HepG2 (cell line): ENCODE measurements around the gene SYCP2L. TPM values are rescaled to one million over a fixed set of nuclear protein-coding genes. Genes with fewer than 3 reads are reported as not detected.

ENCODE experiments used
- GATAD1 ChIP-seq: IDR thresholded peaks from 2 replicates; pipeline ENCODE4 v1.6.1; 2016; ENCODE audit warnings: missing genetic modification reagents, missing compliant biosample characterization
- NCOA5 ChIP-seq: sonication (generic); formaldehyde crosslinking; IDR thresholded peaks from 2 replicates; pipeline ENCODE4 v1.4.0; 2020; ENCODE audit warnings: missing genetic modification reagents
- TSC22D2 ChIP-seq: sonication (generic); formaldehyde crosslinking; IDR thresholded peaks from 2 replicates; pipeline ENCODE4 v1.5.1; 2020; ENCODE audit warnings: missing genetic modification reagents, mild to moderate bottlenecking, borderline replicate concordance
- ZBTB3 ChIP-seq: sonication (generic); formaldehyde crosslinking; IDR thresholded peaks from 2 replicates; pipeline ENCODE4 v1.4.0; 2020; ENCODE audit warnings: low read depth, mild to moderate bottlenecking, moderate library complexity, missing genetic modification reagents, borderline replicate concordance
- ZNF891 ChIP-seq: sonication (generic); formaldehyde crosslinking; IDR thresholded peaks from 2 replicates; pipeline ENCODE4 v1.5.0; 2020; ENCODE audit warnings: mild to moderate bottlenecking, missing genetic modification reagents
- ZSCAN31 ChIP-seq: sonication (generic); formaldehyde crosslinking; IDR thresholded peaks from 2 replicates; pipeline ENCODE4 v1.5.0; 2020; ENCODE audit warnings: low read depth, mild to moderate bottlenecking, missing genetic modification reagents
- polyA plus RNA-seq, 8 experiments: library from polyadenylated mRNA; depleted of rRNA in 3 of 8; stranded (reverse) in 7 of 8; unstranded in 1 of 8; fragments of >200 nt; fragmentation: Illumina TruSeq in 4 of 8; extraction: Trizol in 4 of 8; gene quantifications; 2 replicates each; pipeline versions ENCODE4 v1.2.1 to v1.2.3, GENCODE V29; 2011 to 2016; ENCODE audit warnings: low read depth in 4 of 8, missing spikeins in 1 of 8, mixed read lengths in 1 of 8; ENCODE audit not compliant: insufficient read depth in 1 of 8
- total RNA-seq, 5 experiments: library from RNA; depleted of rRNA; stranded (reverse); fragments of >200 nt; fragmentation: Illumina TruSeq; extraction: Trizol; gene quantifications; 2 replicates each; pipeline ENCODE4 v1.2.3, GENCODE V29; 2016; ENCODE audit warnings: low read depth in 1 of 5
- TF ChIP-seq, protein P1 (sequence below): sonication (generic); formaldehyde crosslinking; IDR thresholded peaks from 2 replicates; pipeline ENCODE4 v1.5.0; 2020; ENCODE audit warnings: mild to moderate bottlenecking, missing genetic modification reagents, moderate library complexity
- TF ChIP-seq, protein P2 (sequence below): sonication (generic); formaldehyde crosslinking; IDR thresholded peaks from 2 replicates; pipeline ENCODE4 v1.5.0; 2020; ENCODE audit warnings: mild to moderate bottlenecking, missing genetic modification reagents
- TF ChIP-seq, protein P3 (sequence below), 2 experiments: sonication (generic) in 1 of 2; formaldehyde crosslinking in 1 of 2; IDR thresholded peaks; 2 replicates each; pipeline versions ENCODE4 v1.4.0 to v1.6.1; 2018 to 2020; ENCODE audit warnings: missing genetic modification reagents in 2 of 2, borderline replicate concordance in 1 of 2, low read depth in 1 of 2, mild to moderate bottlenecking in 1 of 2, missing biosample characterization in 1 of 2
- TF ChIP-seq, protein P4 (sequence below): sonication (generic); formaldehyde crosslinking; IDR thresholded peaks from 2 replicates; pipeline ENCODE4 v1.9.0; 2021; ENCODE audit warnings: missing genetic modification reagents, mild to moderate bottlenecking, borderline replicate concordance
- TF ChIP-seq, protein P5 (sequence below): sonication (generic); formaldehyde crosslinking; IDR thresholded peaks from one replicate; pipeline ENCODE4 v1.5.1; 2020; ENCODE audit warnings: mild to moderate bottlenecking, missing genetic modification reagents; ENCODE audit errors: not compliant biosample characterization

The SYCP2L gene
- total and polyA plus RNA-seq, 2 of the 13 experiments (the other 11 are each of a cell fraction or from before 2014, with no cell fraction given) = 0.22 to 0.54 TPM

DNA sequence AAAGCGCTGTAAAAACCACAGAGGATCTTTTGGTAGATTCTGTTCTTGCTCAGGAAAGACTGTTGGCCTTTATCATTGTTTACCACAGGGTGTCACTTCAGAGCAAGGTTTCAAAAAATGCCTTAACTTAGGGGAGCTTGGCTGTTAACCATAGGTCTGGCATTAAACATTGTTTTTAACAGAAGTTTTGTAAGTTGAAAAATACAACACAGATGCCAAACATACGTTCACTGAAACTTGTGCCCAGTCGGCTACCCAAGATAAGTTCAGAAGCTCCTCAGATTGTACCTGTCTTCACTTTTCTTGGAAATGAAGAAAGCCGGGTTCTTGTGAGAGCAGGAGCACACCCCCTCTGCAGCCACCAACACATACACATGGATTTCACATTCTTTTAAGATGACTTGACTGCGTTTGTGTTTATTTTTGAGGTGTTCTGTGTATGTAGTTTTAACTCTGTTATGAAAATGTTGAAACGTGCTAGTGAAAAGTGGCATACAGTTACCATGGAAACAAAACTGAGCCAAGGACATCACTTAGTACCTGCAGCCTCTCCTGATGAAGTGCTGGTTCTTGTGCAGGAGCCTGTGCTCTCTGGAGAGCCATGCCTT, 64.9 kb downstream of the SYCP2L start (continued):
- TF ChIP-seq, protein P1, sequence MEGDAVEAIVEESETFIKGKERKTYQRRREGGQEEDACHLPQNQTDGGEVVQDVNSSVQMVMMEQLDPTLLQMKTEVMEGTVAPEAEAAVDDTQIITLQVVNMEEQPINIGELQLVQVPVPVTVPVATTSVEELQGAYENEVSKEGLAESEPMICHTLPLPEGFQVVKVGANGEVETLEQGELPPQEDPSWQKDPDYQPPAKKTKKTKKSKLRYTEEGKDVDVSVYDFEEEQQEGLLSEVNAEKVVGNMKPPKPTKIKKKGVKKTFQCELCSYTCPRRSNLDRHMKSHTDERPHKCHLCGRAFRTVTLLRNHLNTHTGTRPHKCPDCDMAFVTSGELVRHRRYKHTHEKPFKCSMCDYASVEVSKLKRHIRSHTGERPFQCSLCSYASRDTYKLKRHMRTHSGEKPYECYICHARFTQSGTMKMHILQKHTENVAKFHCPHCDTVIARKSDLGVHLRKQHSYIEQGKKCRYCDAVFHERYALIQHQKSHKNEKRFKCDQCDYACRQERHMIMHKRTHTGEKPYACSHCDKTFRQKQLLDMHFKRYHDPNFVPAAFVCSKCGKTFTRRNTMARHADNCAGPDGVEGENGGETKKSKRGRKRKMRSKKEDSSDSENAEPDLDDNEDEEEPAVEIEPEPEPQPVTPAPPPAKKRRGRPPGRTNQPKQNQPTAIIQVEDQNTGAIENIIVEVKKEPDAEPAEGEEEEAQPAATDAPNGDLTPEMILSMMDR (CRISPR knock-in tag) = peak; percentile 90
- TF ChIP-seq, protein P2, sequence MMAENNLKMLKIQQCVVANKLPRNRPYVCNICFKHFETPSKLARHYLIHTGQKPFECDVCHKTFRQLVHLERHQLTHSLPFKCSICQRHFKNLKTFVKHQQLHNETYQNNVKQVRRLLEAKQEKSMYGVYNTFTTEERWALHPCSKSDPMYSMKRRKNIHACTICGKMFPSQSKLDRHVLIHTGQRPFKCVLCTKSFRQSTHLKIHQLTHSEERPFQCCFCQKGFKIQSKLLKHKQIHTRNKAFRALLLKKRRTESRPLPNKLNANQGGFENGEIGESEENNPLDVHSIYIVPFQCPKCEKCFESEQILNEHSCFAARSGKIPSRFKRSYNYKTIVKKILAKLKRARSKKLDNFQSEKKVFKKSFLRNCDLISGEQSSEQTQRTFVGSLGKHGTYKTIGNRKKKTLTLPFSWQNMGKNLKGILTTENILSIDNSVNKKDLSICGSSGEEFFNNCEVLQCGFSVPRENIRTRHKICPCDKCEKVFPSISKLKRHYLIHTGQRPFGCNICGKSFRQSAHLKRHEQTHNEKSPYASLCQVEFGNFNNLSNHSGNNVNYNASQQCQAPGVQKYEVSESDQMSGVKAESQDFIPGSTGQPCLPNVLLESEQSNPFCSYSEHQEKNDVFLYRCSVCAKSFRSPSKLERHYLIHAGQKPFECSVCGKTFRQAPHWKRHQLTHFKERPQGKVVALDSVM (CRISPR knock-in tag) = no peak
- TF ChIP-seq, protein P3, sequence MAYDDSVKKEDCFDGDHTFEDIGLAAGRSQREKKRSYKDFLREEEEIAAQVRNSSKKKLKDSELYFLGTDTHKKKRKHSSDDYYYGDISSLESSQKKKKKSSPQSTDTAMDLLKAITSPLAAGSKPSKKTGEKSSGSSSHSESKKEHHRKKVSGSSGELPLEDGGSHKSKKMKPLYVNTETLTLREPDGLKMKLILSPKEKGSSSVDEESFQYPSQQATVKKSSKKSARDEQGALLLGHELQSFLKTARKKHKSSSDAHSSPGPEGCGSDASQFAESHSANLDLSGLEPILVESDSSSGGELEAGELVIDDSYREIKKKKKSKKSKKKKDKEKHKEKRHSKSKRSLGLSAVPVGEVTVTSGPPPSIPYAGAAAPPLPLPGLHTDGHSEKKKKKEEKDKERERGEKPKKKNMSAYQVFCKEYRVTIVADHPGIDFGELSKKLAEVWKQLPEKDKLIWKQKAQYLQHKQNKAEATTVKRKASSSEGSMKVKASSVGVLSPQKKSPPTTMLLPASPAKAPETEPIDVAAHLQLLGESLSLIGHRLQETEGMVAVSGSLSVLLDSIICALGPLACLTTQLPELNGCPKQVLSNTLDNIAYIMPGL (CRISPR knock-in tag; IDR thresholded peaks at IDR 0.05; ENCODE audit: borderline replicate concordance in 1 of 2, low read depth in 1 of 2) = peak in 1 of 2 experiments; percentile 50; a peak in 2 of 4 replicates
- TF ChIP-seq, protein P4, sequence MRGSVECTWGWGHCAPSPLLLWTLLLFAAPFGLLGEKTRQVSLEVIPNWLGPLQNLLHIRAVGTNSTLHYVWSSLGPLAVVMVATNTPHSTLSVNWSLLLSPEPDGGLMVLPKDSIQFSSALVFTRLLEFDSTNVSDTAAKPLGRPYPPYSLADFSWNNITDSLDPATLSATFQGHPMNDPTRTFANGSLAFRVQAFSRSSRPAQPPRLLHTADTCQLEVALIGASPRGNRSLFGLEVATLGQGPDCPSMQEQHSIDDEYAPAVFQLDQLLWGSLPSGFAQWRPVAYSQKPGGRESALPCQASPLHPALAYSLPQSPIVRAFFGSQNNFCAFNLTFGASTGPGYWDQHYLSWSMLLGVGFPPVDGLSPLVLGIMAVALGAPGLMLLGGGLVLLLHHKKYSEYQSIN (CRISPR knock-in tag) = no peak
- TF ChIP-seq, protein P5, sequence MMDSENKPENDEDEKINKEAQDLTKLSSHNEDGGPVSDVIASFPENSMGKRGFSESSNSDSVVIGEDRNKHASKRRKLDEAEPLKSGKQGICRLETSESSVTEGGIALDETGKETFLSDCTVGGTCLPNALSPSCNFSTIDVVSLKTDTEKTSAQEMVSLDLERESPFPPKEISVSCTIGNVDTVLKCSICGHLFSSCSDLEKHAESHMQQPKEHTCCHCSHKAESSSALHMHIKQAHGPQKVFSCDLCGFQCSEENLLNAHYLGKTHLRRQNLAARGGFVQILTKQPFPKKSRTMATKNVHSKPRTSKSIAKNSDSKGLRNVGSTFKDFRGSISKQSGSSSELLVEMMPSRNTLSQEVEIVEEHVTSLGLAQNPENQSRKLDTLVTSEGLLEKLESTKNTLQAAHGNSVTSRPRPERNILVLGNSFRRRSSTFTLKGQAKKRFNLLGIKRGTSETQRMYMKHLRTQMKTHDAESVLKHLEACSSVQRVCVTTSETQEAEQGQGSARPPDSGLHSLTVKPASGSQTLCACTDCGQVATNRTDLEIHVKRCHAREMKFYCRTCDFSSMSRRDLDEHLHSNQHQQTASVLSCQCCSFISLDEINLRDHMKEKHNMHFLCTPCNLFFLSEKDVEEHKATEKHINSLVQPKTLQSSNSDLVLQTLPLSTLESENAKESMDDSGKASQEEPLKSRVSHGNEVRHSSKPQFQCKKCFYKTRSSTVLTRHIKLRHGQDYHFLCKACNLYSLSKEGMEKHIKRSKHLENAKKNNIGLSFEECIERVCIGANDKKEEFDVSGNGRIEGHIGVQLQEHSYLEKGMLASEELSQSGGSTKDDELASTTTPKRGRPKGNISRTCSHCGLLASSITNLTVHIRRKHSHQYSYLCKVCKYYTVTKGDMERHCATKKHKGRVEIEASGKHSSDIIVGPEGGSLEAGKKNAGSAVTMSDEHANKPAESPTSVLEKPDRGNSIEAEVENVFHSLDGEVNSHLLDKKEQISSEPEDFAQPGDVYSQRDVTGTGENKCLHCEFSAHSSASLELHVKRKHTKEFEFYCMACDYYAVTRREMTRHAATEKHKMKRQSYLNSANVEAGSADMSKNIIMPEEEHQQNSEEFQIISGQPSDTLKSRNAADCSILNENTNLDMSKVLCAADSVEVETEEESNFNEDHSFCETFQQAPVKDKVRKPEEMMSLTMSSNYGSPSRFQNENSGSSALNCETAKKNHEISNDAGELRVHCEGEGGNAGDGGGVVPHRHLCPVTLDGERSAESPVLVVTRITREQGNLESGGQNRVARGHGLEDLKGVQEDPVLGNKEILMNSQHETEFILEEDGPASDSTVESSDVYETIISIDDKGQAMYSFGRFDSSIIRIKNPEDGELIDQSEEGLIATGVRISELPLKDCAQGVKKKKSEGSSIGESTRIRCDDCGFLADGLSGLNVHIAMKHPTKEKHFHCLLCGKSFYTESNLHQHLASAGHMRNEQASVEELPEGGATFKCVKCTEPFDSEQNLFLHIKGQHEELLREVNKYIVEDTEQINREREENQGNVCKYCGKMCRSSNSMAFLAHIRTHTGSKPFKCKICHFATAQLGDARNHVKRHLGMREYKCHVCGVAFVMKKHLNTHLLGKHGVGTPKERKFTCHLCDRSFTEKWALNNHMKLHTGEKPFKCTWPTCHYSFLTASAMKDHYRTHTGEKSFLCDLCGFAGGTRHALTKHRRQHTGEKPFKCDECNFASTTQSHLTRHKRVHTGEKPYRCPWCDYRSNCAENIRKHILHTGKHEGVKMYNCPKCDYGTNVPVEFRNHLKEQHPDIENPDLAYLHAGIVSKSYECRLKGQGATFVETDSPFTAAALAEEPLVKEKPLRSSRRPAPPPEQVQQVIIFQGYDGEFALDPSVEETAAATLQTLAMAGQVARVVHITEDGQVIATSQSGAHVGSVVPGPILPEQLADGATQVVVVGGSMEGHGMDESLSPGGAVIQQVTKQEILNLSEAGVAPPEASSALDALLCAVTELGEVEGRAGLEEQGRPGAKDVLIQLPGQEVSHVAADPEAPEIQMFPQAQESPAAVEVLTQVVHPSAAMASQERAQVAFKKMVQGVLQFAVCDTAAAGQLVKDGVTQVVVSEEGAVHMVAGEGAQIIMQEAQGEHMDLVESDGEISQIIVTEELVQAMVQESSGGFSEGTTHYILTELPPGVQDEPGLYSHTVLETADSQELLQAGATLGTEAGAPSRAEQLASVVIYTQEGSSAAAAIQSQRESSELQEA = no peak
- TF ChIP-seq TSC22D2 = no peak
- TF ChIP-seq NCOA5 (CRISPR knock-in tag) = no peak
- 0 out of 2 replicates have a peak, but pooled peaks have one; percentile 29 for TF ChIP-seq GATAD1 (CRISPR knock-in tag)
- TF ChIP-seq ZNF891 (CRISPR knock-in tag) = no peak
- TF ChIP-seq ZSCAN31 (CRISPR knock-in tag) = no peak
- no peak for TF ChIP-seq ZBTB3 (CRISPR knock-in tag)
